GM19397 (cell line): ENCODE measurements around the gene MYO1D.
"Not testable (repeated sequence)": the region's sequence is repeated elsewhere in the genome, so short reads cannot be mapped to it uniquely, and the experiment has no call there.

ENCODE experiments used
- ATAC-seq: cut with Tn5 transposase; IDR thresholded peaks from one replicate; pipeline ENCODE4 v1.9.1; 2021; ENCODE audit warnings: mild to moderate bottlenecking, moderate library complexity; ENCODE audit not compliant: unreplicated experiment

The MYO1D gene

DNA sequence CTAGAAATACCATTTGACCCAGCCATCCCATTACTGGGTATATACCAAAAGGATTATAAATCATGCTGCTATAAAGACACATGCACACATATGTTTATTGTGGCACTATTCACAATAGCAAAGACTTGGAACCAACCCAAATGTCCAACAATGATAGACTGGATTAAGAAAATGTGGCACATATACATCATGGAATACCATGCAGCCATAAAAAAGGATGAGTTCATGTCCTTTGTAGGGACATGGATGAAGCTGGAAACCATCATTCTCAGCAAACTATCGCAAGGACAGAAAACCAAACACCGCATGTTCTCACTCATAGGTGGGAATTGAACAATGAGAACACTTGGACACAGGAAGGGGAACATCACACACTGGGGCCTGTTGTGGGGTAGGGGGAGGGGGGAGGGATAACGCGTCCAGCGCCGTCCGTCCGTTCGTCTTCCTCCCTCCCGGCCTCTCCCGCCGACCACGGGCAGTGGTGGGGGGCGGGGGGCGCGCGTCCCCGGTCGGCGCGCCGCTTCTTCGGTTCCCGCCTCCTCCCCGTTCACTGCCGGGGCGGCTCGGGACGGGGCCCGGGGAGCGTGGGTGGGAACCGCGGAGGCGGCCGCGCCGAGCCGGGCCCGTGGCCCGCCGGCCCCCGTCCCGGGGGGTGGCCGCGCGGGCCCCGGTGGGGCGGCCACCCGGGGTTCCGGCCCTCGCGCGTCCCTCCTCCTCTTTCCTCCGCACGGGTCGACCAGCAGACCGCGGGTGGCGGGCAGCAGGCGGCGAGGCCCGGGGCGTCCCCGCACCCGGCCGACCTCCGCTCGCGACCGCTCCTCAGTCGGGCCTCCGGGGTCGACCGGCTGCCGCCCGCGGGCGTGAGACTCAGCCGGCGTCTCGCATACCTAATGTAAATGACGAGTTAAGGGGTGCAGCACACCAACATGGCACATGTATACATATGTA, 54.7 kb downstream of the MYO1D start:
- not testable (repeated sequence) for ATAC-seq

DNA sequence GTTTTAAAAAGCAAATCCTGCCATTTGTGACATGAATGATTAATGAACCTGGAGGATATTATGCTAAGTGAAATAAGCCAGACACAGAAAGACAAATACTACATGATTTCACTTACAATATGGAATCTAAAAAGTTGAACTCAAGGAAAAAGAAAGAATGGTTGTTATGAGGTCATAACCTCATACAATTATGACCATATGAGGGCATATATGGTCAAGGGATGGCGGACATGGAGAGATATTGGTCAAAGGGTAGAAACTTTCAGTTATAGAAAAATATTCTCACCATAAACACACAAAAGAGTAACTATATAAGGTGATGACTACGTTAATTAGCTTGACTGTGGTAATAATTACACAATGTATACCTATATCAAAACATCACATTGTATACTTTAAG, 56.5 kb downstream of the MYO1D start:
- ATAC-seq, result no peak

DNA sequence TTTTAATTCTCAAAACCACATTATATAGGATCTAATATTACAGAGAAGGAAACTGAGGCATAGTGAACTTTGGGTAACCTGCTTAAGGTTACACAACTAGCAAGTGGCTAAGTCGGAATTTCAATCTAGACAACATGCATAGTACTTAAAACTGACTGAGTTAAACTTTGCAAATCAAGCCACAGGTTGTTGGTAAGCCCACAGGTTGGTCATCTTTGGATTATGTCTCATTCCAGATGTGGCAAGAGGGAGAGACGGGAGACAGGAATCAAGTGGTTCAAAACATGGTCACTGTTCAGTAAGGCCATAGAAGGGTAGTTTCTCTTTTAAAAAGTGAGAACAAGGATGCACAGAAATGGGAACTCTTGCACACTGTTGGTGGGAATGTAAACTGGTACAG, 57.1 kb downstream of the MYO1D start:
- no peak for ATAC-seq

DNA sequence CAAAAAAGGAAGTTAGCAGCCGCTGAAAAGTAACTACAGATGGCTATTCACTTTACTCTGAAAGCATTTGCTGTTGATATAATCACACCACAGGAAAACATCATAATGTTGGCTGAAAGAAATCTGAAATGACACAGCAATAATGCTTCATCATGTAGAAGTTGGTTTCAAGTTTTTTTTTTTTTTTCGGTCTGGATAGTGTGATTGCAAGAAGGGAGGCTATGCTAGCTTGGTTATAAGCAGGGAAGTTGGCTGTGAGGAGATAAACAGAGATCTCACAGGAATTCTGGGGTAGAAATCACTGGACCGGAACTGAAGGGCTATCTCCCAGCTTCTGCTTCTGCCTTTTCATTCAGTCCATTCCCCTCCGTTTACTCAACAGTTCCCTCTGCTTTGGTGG, 57.9 kb downstream of the MYO1D start:
- no peak for ATAC-seq

DNA sequence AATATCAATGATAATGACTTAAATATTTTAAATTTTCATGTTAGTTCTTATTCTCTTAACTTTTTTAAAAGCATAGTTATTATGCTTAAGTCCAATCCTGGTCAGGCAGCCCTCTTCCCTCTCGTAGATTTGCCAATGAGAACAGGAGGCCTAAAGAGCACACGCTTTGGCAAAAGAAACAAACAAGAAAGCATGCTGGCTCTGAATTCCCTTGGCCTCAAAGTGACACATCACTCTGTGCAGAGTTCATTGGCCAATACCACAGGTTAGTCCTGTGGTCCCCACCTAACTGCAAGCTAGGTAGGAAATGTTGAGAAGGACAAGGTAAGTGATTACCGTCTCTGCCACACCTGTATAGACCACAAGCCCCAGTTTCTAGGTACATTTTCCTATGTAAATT, 61.5 kb downstream of the MYO1D start:
- no peak for ATAC-seq

DNA sequence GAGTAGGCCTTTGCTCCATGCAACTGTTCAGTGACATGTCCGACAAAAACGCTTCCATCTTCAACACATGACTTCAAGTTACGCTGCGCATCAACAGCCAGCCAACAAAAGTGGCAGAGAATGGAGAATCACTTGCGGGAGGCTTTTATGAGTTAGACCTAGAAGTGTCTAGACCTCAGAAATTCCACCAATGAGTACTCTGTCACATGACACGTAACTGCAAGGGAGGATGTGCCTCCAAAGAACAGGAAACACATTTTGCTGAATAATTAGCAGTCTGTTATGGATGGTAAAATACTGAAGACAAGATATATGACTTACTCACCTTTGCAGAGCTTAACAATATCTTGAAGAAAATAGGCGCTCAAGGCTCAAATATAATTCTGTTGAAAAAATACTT, 62.1 kb downstream of the MYO1D start:
- ATAC-seq, result no peak

DNA sequence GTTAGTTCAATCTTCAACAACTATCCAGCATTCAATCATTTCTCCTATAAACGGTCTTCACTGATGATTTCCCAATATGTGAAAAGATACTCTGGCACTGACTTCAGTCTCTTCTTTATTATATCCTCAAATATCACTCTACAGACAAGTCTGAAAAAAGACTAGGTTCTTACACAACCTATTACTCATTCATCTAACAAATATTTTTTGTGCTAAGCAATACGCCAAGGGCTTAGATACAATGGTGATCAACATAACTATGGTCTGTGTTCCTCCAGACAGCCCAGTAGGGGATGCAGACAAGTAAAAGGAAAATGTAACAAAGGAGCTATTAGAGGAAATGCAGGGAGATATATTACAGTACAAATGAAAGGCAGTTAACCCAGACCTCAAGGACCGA, 63.9 kb downstream of the MYO1D start:
- no peak for ATAC-seq

DNA sequence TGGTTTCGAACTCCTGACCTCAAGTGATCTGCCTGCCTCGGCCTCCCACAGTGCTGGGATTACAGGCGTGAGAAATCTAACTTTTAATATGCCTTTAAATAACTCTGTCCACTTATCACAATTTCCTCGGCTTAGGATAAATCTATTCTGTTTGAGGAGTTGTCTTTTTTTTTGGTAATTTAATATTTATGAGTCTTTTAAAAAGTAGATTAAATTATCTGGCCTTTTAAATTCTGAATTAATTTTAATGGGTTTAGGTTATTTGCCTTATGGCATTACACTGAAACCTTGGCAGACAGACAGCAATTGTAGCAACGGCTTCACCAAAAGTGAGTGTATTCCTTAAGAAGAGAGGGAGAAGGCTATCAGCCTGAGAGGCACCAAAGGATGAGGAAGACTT, 66.2 kb downstream of the MYO1D start:
- ATAC-seq, result no peak

DNA sequence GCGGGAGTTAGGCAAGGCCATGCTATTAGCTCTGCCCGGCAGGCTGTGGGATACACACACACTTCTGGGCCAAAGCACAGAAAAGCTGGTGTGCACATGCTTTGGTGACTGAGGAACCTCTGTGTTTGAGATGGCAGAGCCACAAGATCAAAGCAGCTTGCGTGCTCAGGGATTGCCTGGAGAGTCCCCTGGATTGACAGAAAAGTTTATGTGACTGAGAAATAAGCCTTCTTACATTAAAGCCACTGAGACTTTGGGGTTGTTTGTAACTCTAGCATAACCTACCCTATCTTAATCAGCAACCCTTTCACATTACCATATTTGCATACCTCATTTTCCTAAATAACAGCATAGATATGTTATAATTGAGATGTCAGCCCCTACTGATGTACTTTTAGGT, 69.3 kb downstream of the MYO1D start:
- no peak for ATAC-seq

DNA sequence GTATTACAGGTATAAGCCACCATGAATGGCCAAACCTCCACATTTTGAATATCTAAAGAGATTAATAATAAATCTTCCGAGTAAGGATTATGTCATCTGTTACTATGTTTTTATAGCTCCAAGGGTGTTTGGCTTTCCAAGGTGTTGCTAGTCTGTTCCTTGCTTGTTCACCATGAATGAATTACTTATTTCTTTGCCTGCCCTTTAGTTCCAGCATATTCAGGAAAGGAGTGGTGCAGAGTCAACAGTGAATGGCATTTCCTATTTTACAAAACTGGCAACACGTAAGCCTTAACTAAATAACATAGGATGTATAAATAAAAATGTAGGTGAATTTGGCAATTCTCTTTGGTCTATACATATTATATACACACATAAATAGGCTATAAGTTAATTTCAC, 70.3 kb downstream of the MYO1D start:
- ATAC-seq, result no peak

DNA sequence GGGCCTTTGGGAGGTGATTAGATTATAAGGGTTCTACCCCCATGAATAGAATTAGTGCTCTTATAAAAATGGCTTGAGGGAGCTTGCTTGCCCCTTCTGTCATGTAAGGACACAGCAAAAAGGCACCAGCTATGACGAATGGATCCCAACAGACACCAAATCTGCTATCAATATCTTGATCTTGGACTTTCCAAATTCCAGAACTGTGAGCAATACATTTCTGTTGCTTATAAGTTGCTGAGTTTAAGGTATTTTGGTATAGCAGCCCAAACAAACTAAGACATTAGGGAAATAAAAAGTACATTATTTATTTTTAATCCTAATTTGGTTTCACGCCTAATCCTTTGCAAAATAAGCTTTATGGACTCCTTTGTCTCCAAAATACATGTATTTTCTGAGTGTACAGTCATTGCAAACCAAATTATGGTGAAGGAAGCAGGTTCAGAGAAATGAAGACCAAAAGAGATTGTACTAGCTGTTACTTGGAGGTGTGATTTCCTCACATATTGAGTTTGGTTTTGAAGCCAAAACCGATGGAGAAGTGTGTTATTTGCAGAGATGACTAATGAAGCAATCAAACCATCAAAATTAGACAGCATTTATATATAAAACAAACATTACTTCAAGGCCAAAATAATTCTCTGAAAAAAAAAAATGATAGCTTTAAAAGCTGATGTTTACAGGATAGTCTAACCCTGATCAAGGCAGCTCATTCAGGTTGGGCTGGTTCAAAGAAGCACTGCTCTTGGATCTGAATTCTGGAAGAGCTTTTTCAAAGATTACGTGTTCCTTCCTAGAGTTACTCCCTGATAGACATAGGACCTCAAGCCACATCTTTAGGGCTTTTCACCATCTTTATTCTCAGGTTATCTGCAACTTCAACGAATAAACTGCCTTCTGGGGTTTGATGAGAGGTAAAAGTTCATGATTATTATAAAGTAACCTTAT, 71.6 kb downstream of the MYO1D start:
- no peak for ATAC-seq

DNA sequence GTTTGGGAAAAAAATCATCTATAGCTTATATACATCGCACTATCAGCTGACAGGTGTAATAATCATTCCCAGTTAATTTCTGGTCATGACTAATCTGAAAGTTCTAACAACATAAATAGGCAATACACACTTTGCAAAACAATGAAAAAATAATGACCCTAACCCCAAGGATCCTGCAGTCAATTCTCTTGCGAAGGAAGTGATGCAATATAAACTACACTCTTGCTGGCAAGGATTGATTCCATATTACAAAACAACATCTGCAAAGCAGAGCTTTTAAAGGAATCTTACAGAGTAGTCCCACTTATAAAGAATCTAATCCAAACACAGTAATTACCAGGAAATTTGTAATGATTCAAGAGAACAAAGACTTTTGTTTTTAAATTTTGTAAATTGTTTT, 73.4 kb downstream of the MYO1D start:
- ATAC-seq, result no peak

DNA sequence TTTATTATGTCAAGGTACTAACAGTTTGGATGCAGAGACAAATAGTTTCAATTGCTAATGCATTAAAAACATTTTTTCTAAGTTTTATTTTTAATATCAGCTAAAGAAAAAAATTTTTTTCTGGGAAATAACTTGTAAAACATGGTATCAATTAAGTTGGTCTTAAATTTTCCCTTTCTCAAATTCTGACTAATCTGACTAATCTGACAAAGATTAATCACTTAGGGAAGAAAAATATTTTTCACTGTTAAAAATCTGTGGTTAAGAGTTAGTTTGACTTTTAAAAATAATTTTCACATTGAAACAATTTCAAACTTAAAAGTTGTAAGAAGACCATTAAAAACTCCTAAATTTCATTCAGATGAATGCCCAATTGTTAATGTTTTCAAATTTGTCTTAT, 74.6 kb downstream of the MYO1D start:
- ATAC-seq, result no peak

DNA sequence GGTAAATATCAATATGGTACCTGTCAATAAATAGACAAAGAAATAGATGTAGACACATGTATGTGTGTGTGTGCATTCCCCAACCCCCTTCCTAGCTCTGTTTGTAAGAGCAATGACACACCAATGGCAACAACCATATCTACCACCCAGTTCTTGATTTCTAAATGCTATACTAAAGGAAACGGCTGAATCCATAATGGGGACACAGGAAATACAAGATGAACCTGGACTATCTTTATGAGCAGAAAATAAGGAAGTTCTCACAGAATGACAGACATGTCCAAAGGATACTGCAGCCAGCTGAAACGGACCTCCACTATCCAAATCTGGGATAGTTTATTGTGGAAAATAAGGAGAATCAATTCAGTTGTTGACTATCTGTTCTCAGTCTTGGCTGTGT, 75.3 kb downstream of the MYO1D start:
- no peak for ATAC-seq

DNA sequence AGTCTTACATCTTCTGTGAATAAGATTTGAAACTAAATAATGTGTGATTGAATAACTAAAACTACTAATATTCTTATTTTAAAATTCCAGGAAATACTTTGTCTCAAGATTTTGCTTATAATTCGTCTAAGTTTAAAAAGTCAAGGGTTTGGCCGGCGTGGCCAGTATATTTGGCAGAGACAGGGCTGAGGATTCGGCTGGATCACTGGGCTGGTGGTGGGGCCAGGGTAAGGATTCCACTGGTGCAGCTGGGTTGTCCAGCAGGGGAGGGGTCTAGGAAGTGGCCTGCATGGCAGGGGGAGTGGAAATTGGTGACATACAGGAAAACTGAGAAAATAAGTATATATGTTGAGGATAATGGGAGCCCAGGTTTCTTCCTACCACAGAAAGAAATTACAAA, 75.7 kb downstream of the MYO1D start:
- no peak for ATAC-seq

DNA sequence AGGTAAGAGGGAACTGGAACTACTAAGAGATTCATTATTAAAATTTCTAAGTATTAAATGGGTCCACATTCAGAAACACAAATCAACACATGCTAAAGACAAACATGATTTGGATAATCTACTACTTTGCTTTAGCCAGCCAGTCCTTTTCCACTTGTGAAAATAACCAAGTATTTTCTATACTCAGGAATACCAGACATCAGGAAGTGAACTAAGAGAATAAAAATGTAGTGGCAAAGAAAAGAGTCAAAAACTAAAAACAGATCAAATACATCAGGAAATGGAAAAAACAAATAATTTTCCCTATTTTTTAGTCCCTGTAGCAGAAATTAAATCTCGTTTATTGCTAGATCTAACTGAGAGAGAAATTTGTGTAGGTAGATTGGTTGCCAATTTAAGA, 78.0 kb downstream of the MYO1D start:
- no peak for ATAC-seq

DNA sequence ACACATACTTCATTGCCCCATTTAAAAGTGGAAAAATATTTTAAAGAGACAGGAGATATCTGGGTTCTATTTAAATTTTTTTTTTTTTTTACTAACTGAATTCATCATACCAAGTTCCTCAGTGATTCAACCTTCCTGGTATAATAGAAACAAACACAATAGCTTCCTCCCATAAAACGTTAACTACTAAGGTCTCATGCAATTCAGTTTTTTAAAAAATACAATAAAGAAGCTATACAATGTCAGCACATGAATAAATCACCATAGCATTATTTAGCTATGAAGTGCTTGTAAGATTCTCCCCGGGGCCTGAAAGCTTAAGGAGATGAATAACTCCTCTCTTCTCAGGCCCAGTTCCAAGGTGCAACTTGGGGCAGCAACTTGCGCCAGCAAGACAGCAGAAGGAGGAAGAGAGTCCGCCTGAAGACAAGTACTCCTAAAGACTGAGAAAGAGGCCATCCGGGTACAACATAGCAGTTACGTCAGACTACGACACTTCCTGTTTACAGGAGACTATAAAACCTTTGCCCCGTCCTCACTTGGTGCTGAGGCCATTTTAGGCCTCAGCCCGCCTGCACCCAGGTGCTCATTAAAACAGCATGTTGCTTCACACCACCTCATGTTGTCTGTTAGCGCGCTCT, 81.5 kb downstream of the MYO1D start:
- ATAC-seq, result no peak

DNA sequence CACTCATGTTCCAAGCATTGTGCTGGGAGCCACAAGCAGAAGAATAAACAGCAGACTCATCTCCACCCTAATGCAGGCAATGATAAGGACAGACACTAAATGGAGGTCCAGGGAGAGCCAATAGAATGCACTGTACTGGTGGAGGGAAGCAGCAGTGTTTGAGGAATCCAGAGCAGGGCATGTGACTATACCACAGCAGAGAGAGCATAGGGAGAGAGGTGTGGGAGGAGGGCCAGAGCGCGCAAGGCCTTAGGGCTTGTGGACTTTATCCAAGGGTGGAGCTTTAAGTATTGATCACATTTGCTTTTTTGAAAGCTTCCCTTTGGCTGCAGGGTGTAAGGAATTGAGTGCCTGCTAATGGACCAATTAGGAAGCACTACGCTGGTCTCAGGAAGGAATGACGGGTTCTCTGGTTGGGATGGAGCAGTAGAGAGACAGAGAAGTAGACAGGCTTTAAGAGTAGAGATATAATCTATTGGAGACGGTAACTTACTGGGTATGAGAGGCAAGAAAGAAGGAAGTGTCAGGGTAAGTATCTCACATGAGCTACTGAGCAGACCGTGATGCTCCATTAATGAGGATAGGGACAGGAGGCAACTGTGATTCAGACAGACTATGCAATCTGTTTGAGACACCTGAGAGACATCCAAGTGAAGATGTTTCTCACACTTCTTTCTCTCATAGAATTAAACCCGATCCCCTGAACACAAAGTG, 82.2 kb downstream of the MYO1D start:
- no peak for ATAC-seq

DNA sequence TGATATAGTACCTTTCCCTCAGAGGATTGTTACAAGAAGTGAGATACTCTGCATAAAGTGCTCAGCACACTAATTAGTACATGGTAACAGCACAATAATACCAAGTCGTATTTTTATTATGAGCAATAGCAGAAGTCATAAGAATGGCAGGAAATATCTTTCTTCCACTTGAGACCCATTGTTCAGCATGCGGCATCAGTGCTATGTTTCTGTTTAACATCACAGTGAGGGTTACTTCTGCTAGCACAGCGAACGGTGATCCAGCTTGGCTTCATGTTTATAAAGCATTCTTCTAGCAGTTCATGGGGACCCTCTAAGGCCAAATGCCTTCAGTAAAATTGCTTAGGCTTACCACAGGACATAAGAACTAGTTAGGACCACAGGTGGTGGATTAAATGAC, 83.1 kb downstream of the MYO1D start:
- ATAC-seq, result no peak

DNA sequence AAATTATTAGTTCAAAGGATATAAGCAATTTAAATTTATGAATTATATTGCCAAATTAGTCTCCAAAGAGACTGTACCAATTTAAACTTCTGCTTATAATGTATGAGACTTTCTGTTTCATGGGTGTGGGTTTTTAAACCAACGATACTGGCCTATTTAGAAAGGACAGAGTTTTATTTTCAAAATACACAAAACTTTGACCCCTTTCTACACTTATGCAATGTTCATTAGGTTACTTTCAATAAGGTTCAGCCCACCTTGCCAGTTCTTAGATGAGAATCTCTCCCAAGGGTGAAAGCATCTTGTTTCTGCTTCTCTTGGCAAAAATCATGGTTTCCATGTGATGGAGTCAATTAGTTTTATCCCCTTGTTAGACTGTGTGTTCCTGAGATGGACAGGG, 84.7 kb downstream of the MYO1D start:
- no peak for ATAC-seq

DNA sequence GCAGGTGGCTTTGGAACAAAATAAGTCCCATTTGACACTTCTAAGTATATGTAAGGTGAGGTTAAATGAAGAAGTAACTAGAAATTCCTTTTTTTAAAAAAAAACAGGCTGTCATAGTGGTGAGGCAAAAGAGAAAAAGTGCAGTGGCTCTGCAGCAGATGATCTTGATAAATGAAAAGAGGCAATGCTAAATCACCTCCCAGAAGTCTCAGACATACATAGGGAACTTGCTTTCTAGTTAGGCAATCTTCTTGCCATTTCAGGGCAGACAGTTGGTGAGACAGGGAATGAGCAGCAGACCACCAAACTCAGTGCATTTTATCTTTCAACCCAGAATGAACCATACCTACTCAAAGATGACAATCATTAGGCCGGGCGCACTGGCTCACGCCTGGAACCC, 90.8 kb downstream of the MYO1D start:
- no peak for ATAC-seq
